ENCODE data around the gene CUEDC1.

DNA sequence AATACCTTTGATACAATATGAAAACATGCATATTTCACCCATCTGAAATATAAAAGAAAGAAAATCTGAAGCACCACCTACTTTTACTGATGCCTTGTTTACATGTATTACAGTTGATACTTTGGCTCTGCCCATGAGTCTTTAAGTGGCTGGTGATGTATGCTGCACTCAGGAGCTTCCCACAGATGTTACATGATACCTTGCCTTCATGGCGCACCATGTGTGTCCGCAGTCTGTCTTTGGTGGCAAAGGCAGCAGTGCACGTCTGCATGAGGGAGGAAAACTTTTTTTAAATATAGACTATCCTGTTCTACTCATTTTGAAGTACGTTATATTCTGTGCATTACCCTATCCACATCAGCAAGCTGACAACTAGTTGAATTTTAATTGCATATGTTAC lies 25.3 kb upstream of the CUEDC1 start:
- no peak for TF ChIP-seq POLR2A (IDR thresholded peaks at IDR 0.05)
- TF ChIP-seq, protein P1, sequence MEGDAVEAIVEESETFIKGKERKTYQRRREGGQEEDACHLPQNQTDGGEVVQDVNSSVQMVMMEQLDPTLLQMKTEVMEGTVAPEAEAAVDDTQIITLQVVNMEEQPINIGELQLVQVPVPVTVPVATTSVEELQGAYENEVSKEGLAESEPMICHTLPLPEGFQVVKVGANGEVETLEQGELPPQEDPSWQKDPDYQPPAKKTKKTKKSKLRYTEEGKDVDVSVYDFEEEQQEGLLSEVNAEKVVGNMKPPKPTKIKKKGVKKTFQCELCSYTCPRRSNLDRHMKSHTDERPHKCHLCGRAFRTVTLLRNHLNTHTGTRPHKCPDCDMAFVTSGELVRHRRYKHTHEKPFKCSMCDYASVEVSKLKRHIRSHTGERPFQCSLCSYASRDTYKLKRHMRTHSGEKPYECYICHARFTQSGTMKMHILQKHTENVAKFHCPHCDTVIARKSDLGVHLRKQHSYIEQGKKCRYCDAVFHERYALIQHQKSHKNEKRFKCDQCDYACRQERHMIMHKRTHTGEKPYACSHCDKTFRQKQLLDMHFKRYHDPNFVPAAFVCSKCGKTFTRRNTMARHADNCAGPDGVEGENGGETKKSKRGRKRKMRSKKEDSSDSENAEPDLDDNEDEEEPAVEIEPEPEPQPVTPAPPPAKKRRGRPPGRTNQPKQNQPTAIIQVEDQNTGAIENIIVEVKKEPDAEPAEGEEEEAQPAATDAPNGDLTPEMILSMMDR (IDR thresholded peaks at IDR 0.05), result no peak
